Retinal pigment epithelial cell (primary cell): ENCODE measurements around the gene CLRN2.

Experiments used
- DNase-seq: peaks from one replicate; pipeline ENCODE4 v3.0.0-alpha.2; 2010; ENCODE audit warnings: low read depth
- H3K4me3 ChIP-seq: 2 replicates; pipeline ENCODE4 v1.5.1; 2011; ENCODE audit warnings: mild to moderate bottlenecking, low read length, control low read depth, moderate library complexity
- TF ChIP-seq, protein P1 (sequence below): conservative IDR thresholded peaks from 2 replicates; pipeline ENCODE4 v1.5.1; 2011; ENCODE audit warnings: low read depth, low read length, control low read depth, inconsistent platforms

The CLRN2 gene

GRCh38 chr4:17544831-17545234 lies 29.9 kb downstream of the CLRN2 start:
- DNase-seq = no peak
- no peak overlapping the region for H3K4me3 ChIP-seq
- TF ChIP-seq, protein P1, sequence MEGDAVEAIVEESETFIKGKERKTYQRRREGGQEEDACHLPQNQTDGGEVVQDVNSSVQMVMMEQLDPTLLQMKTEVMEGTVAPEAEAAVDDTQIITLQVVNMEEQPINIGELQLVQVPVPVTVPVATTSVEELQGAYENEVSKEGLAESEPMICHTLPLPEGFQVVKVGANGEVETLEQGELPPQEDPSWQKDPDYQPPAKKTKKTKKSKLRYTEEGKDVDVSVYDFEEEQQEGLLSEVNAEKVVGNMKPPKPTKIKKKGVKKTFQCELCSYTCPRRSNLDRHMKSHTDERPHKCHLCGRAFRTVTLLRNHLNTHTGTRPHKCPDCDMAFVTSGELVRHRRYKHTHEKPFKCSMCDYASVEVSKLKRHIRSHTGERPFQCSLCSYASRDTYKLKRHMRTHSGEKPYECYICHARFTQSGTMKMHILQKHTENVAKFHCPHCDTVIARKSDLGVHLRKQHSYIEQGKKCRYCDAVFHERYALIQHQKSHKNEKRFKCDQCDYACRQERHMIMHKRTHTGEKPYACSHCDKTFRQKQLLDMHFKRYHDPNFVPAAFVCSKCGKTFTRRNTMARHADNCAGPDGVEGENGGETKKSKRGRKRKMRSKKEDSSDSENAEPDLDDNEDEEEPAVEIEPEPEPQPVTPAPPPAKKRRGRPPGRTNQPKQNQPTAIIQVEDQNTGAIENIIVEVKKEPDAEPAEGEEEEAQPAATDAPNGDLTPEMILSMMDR = no peak

GRCh38 chr4:17545374-17546140 lies 30.6 kb downstream of the CLRN2 start:
- TF ChIP-seq, protein P1 = no peak
- H3K4me3 ChIP-seq = no peak overlapping the region
- no peak for DNase-seq

- no peak overlapping the region for H3K4me3 ChIP-seq
- TF ChIP-seq, protein P1 = no peak
- no peak for DNase-seq
These were observed 31.3 kb downstream of the CLRN2 start for GRCh38 chr4:17546222-17546621.

DNA sequence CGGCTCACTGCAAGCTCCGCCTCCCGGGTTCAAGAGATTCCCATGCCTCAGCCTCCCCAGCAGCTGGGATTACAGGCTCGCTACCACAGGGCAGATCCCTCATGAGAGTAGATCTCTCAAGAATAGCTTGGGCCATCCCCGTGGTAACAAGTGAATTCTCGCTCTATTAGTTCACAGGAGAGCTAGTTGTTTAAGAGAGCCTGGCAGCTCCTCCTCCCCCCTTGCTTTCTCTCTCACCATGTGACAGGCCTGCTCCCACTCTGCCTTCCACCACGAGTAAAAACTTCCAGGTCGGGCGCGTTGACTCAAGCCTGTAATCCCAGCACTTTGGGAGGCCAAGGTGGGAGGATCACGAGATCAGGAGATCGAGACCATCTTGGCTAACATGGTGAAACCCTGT lies 31.7 kb downstream of the CLRN2 start:
- DNase-seq = no peak
- no peak overlapping the region for H3K4me3 ChIP-seq
- TF ChIP-seq, protein P1 = no peak

DNA sequence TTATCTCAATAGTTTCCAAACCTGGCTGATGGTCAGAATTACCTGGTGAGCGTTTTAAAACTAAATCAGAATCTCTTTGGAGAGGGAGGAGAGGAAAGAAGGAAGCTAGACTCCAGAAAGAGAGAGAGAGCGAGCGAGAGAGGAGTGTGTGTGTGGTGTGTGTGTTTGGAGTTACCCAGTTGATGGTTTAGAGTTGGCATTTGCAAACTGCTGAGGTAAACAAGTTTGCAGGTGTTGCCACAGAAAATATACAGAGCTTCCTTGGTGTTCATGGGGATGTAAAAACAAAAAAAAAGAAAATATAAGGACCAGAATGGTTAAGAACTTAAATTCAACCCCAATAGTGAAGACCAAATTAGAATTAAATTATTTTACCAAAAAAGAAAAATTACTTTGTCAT lies 35.6 kb downstream of the CLRN2 start:
- TF ChIP-seq, protein P1 = no peak
- DNase-seq = no peak
- no peak overlapping the region for H3K4me3 ChIP-seq

DNA sequence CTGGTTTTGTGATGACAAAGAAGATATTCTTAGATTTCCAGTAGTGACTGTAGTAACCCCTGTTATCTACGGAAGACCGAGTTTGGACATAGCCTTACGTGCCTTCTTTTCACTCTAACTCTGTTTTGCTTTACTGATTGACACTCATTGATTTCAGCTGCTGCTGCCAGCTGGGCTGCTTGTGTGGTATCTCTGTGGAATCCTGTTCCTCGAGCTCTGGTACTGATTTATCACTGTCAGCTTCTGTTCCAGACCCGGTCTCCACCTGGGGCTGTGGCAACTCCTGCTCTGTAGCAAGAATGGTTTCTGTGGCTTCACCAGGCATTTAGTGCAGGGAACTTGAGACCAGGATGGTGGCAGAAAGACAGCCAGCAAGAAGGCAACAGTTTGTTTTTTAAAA lies 37.5 kb downstream of the CLRN2 start:
- TF ChIP-seq, protein P1 = no peak
- no peak overlapping the region for H3K4me3 ChIP-seq
- no peak for DNase-seq

GRCh38 chr4:17554568-17554967 lies 39.6 kb downstream of the CLRN2 start:
- H3K4me3 ChIP-seq = no peak overlapping the region
- TF ChIP-seq, protein P1 = no peak
- no peak for DNase-seq
